ENCODE measurements around the gene PM20D2.

The PM20D2 gene

GRCh38 chr6:89162047-89162371 is 16.2 kb downstream of the PM20D2 start:
- DNase-seq (ENCODE audit: low spot score) = no peak
- no peak for TF ChIP-seq CTCF (IDR thresholded peaks at IDR 0.05; ENCODE audit: extremely low read depth, missing control alignments)

GRCh38 chr6:89172131-89172530 is 26.3 kb downstream of the PM20D2 start:
- TF ChIP-seq CTCF (IDR thresholded peaks at IDR 0.05; ENCODE audit: extremely low read depth, missing control alignments) = no peak
- no peak for DNase-seq (ENCODE audit: low spot score)

GRCh38 chr6:89173634-89174033 is 27.8 kb downstream of the PM20D2 start:
- no peak for TF ChIP-seq CTCF (IDR thresholded peaks at IDR 0.05; ENCODE audit: extremely low read depth, missing control alignments)

DNA sequence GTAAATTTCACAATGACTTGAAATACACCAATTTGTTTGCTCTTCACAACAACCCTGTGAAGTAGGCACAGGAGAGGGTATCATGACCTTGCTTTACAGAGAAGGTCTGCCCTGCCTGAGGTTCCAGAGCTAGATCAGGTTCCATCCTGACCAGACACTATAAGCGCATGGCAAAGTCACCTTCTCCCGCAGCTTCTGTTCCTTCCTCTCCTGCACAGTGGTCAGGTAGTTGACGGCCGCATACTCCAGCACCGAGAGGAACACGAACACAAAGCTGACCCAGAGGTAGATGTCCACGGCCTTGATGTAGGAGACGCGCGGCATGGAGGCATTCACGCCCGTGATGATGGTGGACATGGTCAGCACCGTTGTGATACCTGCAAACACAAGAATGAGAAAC is 34.3 kb downstream of the PM20D2 start:
- no peak for DNase-seq (ENCODE audit: low spot score)
- no peak for TF ChIP-seq CTCF (IDR thresholded peaks at IDR 0.05; ENCODE audit: extremely low read depth, missing control alignments)

More at GRCh38 chr6:89173634-89174033, 27.8 kb downstream of the PM20D2 start:
- no peak for DNase-seq (ENCODE audit: low spot score)

GRCh38 chr6:89180971-89181370 is 35.1 kb downstream of the PM20D2 start:
- no peak for DNase-seq (ENCODE audit: low spot score)
- no peak for TF ChIP-seq CTCF (IDR thresholded peaks at IDR 0.05; ENCODE audit: extremely low read depth, missing control alignments)

DNA sequence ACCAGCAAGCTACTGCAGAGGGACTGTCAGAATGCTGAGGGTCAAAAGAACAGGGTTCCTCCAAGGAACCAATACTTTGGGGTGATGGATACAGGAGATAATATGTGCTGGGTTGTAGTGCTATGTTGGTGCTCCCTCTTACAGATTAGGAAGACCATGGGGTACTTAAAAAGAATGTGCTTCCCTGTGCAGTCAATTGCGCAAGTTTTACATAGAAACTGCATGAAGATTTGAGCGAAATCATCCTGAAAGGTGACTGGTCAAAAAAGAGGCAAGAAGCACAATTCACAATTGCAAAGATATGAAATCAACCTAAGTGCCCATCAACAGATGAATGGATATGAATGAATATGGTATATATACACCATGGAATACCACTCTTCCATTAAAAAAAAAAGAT is 37.4 kb downstream of the PM20D2 start:
- TF ChIP-seq CTCF (IDR thresholded peaks at IDR 0.05; ENCODE audit: extremely low read depth, missing control alignments) = no peak
- no peak for DNase-seq (ENCODE audit: low spot score)

- TF ChIP-seq CTCF (IDR thresholded peaks at IDR 0.05; ENCODE audit: extremely low read depth, missing control alignments) = no peak
- DNase-seq (ENCODE audit: low spot score) = no peak
These were observed 38.5 kb downstream of the PM20D2 start for GRCh38 chr6:89184344-89184743.
